GM06990 (cell line): Measurements from ENCODE around the gene GRK7.

Experiments
- DNase-seq: peaks from one replicate; pipeline ENCODE4 v3.0.0-alpha.2; 2011; ENCODE audit not compliant: insufficient read length; ENCODE audit errors: extremely low read depth
- H3K27me3 ChIP-seq: replicated peaks from 2 replicates; pipeline ENCODE4 v1.6.0; 2011; ENCODE audit warnings: low read length; ENCODE audit not compliant: control insufficient read depth, insufficient read depth
- H3K36me3 ChIP-seq: 2 replicates; pipeline ENCODE4 v1.5.1; 2011; ENCODE audit warnings: low read length; ENCODE audit not compliant: control insufficient read depth, insufficient read depth
- H3K4me3 ChIP-seq: replicated peaks from 2 replicates; pipeline ENCODE4 v1.5.1; 2011; ENCODE audit warnings: low read depth, mild to moderate bottlenecking, control low read depth, low read length
- CTCF ChIP-seq: IDR thresholded peaks from 2 replicates; pipeline ENCODE4 v1.5.1; 2011; ENCODE audit warnings: low read length, control low read depth, mild to moderate bottlenecking, inconsistent platforms; ENCODE audit not compliant: insufficient read depth, poor library complexity, severe bottlenecking

GRK7 gene

GRCh38 chr3:141790171-141790570 is 27.0 kb downstream of the GRK7 start:
- DNase-seq = no peak
- H3K36me3 ChIP-seq = no peaks in the 10 kb centered on the region
- H3K4me3 ChIP-seq = no peak overlapping the region
- no peaks in the 10 kb centered on the region for H3K27me3 ChIP-seq
- TF ChIP-seq CTCF = no peak

- H3K36me3 ChIP-seq = no peaks in the 10 kb centered on the region
Observed at GRCh38 chr3:141792495-141792894, 29.3 kb downstream of the GRK7 start.

GRCh38 chr3:141793476-141794260 is 30.5 kb downstream of the GRK7 start:
- H3K36me3 ChIP-seq = no peaks in the 10 kb centered on the region
- H3K4me3 ChIP-seq = no peak overlapping the region
- DNase-seq = no peak
- peak; percentile 4 for TF ChIP-seq CTCF
- H3K27me3 ChIP-seq = no peaks in the 10 kb centered on the region

More at GRCh38 chr3:141792495-141792894, 29.3 kb downstream of the GRK7 start:
- TF ChIP-seq CTCF = no peak
- DNase-seq = no peak
- H3K4me3 ChIP-seq = no peak overlapping the region
- H3K27me3 ChIP-seq = no peaks in the 10 kb centered on the region

- no peaks in the 10 kb centered on the region for H3K27me3 ChIP-seq
- no peak overlapping the region for H3K4me3 ChIP-seq
- no peak for TF ChIP-seq CTCF
- H3K36me3 ChIP-seq = no peaks in the 10 kb centered on the region
- no peak for DNase-seq
Observed at GRCh38 chr3:141795276-141795675, 32.1 kb downstream of the GRK7 start.

- Histone ChIP-seq H3K36me3 (no peaks in the 10 kb centered on the region), H3K4me3 (no peak overlapping the region), H3K27me3 (no peaks in the 10 kb centered on the region)
- TF ChIP-seq CTCF = no peak
- DNase-seq = no peak
Observed at GRCh38 chr3:141795741-141796080, 32.5 kb downstream of the GRK7 start.
